SK-N-SH treated with all-trans-retinoic acid at 6 μM for 48 hours (cell line): ENCODE data around the gene COL23A1.

Source experiments
- CREB5 ChIP-seq: fragments of 250-450 bp; sonication (Bioruptor Pico); IDR thresholded peaks from 2 replicates; pipeline ENCODE4 v1.5.1; 2020; ENCODE audit warnings: low read depth, mild to moderate bottlenecking, moderate library complexity
- CSDC2 ChIP-seq: fragments of 250-450 bp; sonication (Bioruptor Pico); IDR thresholded peaks from 2 replicates; pipeline ENCODE4 v1.5.0; 2020; ENCODE audit warnings: mild to moderate bottlenecking, moderate library complexity
- CSRNP3 ChIP-seq: fragments of 250-450 bp; sonication (Bioruptor Pico); IDR thresholded peaks from 2 replicates; pipeline ENCODE4 v1.5.1; 2021; ENCODE audit warnings: mild to moderate bottlenecking, moderate library complexity
- GLIS3 ChIP-seq: fragments of 250-450 bp; sonication (Bioruptor Pico); IDR thresholded peaks from 2 replicates; pipeline ENCODE4 v1.5.0; 2020; ENCODE audit warnings: mild to moderate bottlenecking, moderate library complexity
- ISL1 ChIP-seq: fragments of 250-450 bp; sonication (Bioruptor Pico); IDR thresholded peaks from 2 replicates; pipeline ENCODE4 v2.1.2; 2022; ENCODE audit warnings: mild to moderate bottlenecking, moderate library complexity
- PATZ1 ChIP-seq: fragments of 250-450 bp; sonication (Bioruptor Pico); IDR thresholded peaks from 2 replicates; pipeline ENCODE4 v1.8.0; 2020; ENCODE audit warnings: mild to moderate bottlenecking, moderate library complexity, borderline replicate concordance
- POU6F1 ChIP-seq: fragments of 250-450 bp; sonication (Bioruptor Pico); IDR thresholded peaks from 2 replicates; pipeline ENCODE4 v1.8.0; 2021; ENCODE audit warnings: low read depth, mild to moderate bottlenecking, moderate library complexity, borderline replicate concordance
- RARB ChIP-seq: fragments of 250-450 bp; sonication (Bioruptor Pico); IDR thresholded peaks from 2 replicates; pipeline ENCODE4 v1.8.0; 2021; ENCODE audit warnings: mild to moderate bottlenecking, moderate library complexity
- TOX ChIP-seq: fragments of 250-450 bp; sonication (Bioruptor Pico); IDR thresholded peaks from 2 replicates; pipeline ENCODE4 v1.8.0; 2021; ENCODE audit warnings: mild to moderate bottlenecking, moderate library complexity, borderline replicate concordance
- ZC3H10 ChIP-seq: fragments of 250-450 bp; sonication (Bioruptor Pico); IDR thresholded peaks from 2 replicates; pipeline ENCODE4 v1.5.1; 2021; ENCODE audit warnings: mild to moderate bottlenecking, moderate library complexity
- ZFP3 ChIP-seq: fragments of 250-450 bp; sonication (Bioruptor Pico); IDR thresholded peaks from 2 replicates; pipeline ENCODE4 v1.5.0; 2020; ENCODE audit warnings: mild to moderate bottlenecking, moderate library complexity
- ZFP30 ChIP-seq: fragments of 450-650 bp; formaldehyde crosslinking; IDR thresholded peaks from 2 replicates; pipeline ENCODE4 v1.5.0; 2022; ENCODE audit warnings: mild to moderate bottlenecking, moderate library complexity
- ZNF565 ChIP-seq: fragments of 450-650 bp; formaldehyde crosslinking; conservative IDR thresholded peaks from 2 replicates; pipeline ENCODE4 v1.5.0; 2020; ENCODE audit warnings: low read depth, mild to moderate bottlenecking, moderate library complexity
- ZNF8 ChIP-seq: fragments of 450-650 bp; formaldehyde crosslinking; IDR thresholded peaks from 2 replicates; pipeline ENCODE4 v1.5.0; 2020; ENCODE audit warnings: mild to moderate bottlenecking, moderate library complexity

- no peak for TF ChIP-seq RARB (CRISPR knock-in tag)
- no peak for TF ChIP-seq PATZ1 (CRISPR knock-in tag)
- TF ChIP-seq ZC3H10: no peak
- no peak for TF ChIP-seq CSRNP3
- TF ChIP-seq ZNF8: no peak
- TF ChIP-seq ZNF565: no peak
- TF ChIP-seq ZFP3 (CRISPR knock-in tag): no peak
- no peak for TF ChIP-seq CREB5 (CRISPR knock-in tag)
- TF ChIP-seq ZFP30: no peak
- TF ChIP-seq TOX (CRISPR knock-in tag): no peak
- TF ChIP-seq ISL1 (CRISPR knock-in tag): no peak
- no peak for TF ChIP-seq POU6F1 (CRISPR knock-in tag)
- TF ChIP-seq CSDC2: no peak
- TF ChIP-seq GLIS3 (CRISPR knock-in tag): no peak
These were observed 197.8 kb downstream of the COL23A1 start for GRCh38 chr5:178392386-178392785.
